ENCODE results near the gene DMRTC2.

- TF ChIP-seq POLR2A (IDR thresholded peaks at IDR 0.05) (no peak), POLR2AphosphoS5 (IDR thresholded peaks at IDR 0.05) (peak; percentile 15), CTCF (IDR thresholded peaks at IDR 0.05) (no peak)
Observed at GRCh38 chr19:41799444-41800000, 45.3 kb upstream of the DMRTC2 start.
